H1 (cell line): ENCODE data around the gene UTS2B. TPM values are rescaled to one million over a fixed set of nuclear protein-coding genes. Genes with fewer than 3 reads are reported as not detected.

Source experiments
- CTCF ChIA-PET: fragments of 300-600 bp; sonication (Branson Sonifier 250); formaldehyde crosslinking; loops from one replicate; lab custom pipeline; 2021; ENCODE audit not compliant: partially characterized antibody; lab: Charles Lee
- POLR2A ChIA-PET: fragments of 300-600 bp; sonication (Branson Sonifier 250); formaldehyde crosslinking; loops from one replicate; lab custom pipeline; 2021; ENCODE audit warnings: inconsistent platforms; ENCODE audit not compliant: partially characterized antibody; lab: Charles Lee
- DNase-seq, 2 experiments: peaks; one replicate each; pipeline versions ENCODE4 v3.0.0 to v3.0.0-alpha.2; 2010 to 2022; ENCODE audit warnings: low spot score in 2 of 2, low read depth in 1 of 2, mixed read lengths in 1 of 2
- FAIRE-seq: peaks from 2 replicates; lab custom pipeline; 2011; peaks lifted over from hg19 to GRCh38; lab: Jason Lieb, UNC
- H2AFZ ChIP-seq: 2 replicates; pipeline ENCODE4 v1.8.1; 2012; ENCODE audit warnings: low read length, inconsistent platforms
- H2AK5ac ChIP-seq: 2 replicates; pipeline ENCODE4 v1.6.1; 2013; ENCODE audit warnings: low read depth, low read length
- H2BK120ac ChIP-seq: replicated peaks from 2 replicates; pipeline ENCODE3; 2013; ENCODE audit warnings: low read depth, low read length, inconsistent platforms
- H2BK12ac ChIP-seq: 2 replicates; pipeline ENCODE4 v1.6.1; 2013; ENCODE audit warnings: low read depth, low read length
- H2BK15ac ChIP-seq: 2 replicates; pipeline ENCODE4 v1.6.1; 2013; ENCODE audit warnings: low read length
- H2BK20ac ChIP-seq: 2 replicates; pipeline ENCODE4 v1.6.1; 2013; ENCODE audit warnings: low read length
- H2BK5ac ChIP-seq: 2 replicates; pipeline ENCODE4 v1.6.1; 2013; ENCODE audit warnings: low read depth, low read length
- H3K14ac ChIP-seq: 2 replicates; pipeline ENCODE4 v1.6.1; 2013; ENCODE audit warnings: inconsistent platforms; ENCODE audit not compliant: insufficient read length
- H3K18ac ChIP-seq: 2 replicates; pipeline ENCODE4 v1.6.1; 2013; ENCODE audit warnings: low read length; ENCODE audit errors: extremely low read depth
- H3K23ac ChIP-seq: 2 replicates; pipeline ENCODE4 v1.6.1; 2013; ENCODE audit warnings: inconsistent platforms; ENCODE audit not compliant: insufficient read length
- H3K23me2 ChIP-seq: 2 replicates; pipeline ENCODE4 v1.6.1; 2013; ENCODE audit warnings: low read depth, low read length
- H3K27ac ChIP-seq: 2 replicates; pipeline ENCODE4 v1.6.1; 2011; ENCODE audit warnings: low read depth, low read length, inconsistent platforms
- H3K27me3 ChIP-seq, 4 experiments: replicated peaks in 1 of 4; 1 replicate in 1 of 4; 2 replicates in 3 of 4; pipeline versions ENCODE4 v1.6.1 to v1.8.1; 2011 to 2013; ENCODE audit warnings: low read length in 3 of 4, mild to moderate bottlenecking in 3 of 4, inconsistent platforms in 2 of 4, mixed read lengths in 2 of 4, moderate library complexity in 1 of 4; ENCODE audit not compliant: control insufficient read depth in 3 of 4, insufficient read depth in 3 of 4; ENCODE audit errors: extremely low read depth in 1 of 4
- H3K36me3 ChIP-seq, 4 experiments: 2 replicates each; pipeline versions ENCODE4 v1.6.1 to v1.8.1; 2011 to 2013; ENCODE audit warnings: mild to moderate bottlenecking in 4 of 4, low read length in 3 of 4, moderate library complexity in 2 of 4, control low read depth in 1 of 4, inconsistent platforms in 1 of 4; ENCODE audit not compliant: insufficient read depth in 4 of 4, control insufficient read depth in 2 of 4
- H3K4ac ChIP-seq: replicated peaks from 2 replicates; pipeline ENCODE3; 2013; ENCODE audit warnings: low read length, low read depth, mixed read lengths, inconsistent platforms; ENCODE audit not compliant: insufficient read length
- H3K4me1 ChIP-seq, 4 experiments: replicated peaks in 1 of 4; 1 replicate in 1 of 4; 2 replicates in 3 of 4; pipeline versions ENCODE4 v1.6.1 to v1.8.1; 2011 to 2013; ENCODE audit warnings: low read length in 3 of 4, inconsistent platforms in 2 of 4, mixed read lengths in 1 of 4; ENCODE audit not compliant: insufficient read depth in 4 of 4, control insufficient read depth in 3 of 4
- H3K4me2 ChIP-seq, 2 experiments: 2 replicates each; pipeline versions ENCODE4 v1.6.1 to v1.8.1; 2011 to 2013; ENCODE audit warnings: low read depth in 2 of 2, low read length in 2 of 2, control low read depth in 1 of 2, inconsistent platforms in 1 of 2, mild to moderate bottlenecking in 1 of 2; ENCODE audit not compliant: insufficient read depth in 1 of 2
- H3K4me3 ChIP-seq, 4 experiments: fragments of 200-600, 300-600 bp in 1 of 4; sonication (generic), shearing (Covaris generic), sonication (Bioruptor Twin) in 1 of 4; 2 replicates each; pipeline versions ENCODE4 v1.5.1 to v1.8.1; 2011 to 2016; ENCODE audit warnings: low read length in 4 of 4, low read depth in 3 of 4, control low read depth in 2 of 4, inconsistent platforms in 2 of 4, mild to moderate bottlenecking in 2 of 4, mixed read lengths in 1 of 4, moderate library complexity in 1 of 4; ENCODE audit not compliant: insufficient read depth in 2 of 4; ENCODE audit errors: extremely low read depth in 1 of 4
- H3K56ac ChIP-seq: replicated peaks from 2 replicates; pipeline ENCODE3; 2013; ENCODE audit warnings: low read depth, mild to moderate bottlenecking, mixed read lengths, low read length, inconsistent platforms; ENCODE audit not compliant: insufficient read length
- H3K79me1 ChIP-seq: 2 replicates; pipeline ENCODE4 v1.6.1; 2013; ENCODE audit warnings: low read depth, low read length, control low read depth
- H3K79me2 ChIP-seq, 2 experiments: 2 replicates each; pipeline versions ENCODE4 v1.6.1 to v1.8.1; 2012 to 2013; ENCODE audit warnings: low read length in 2 of 2, mild to moderate bottlenecking in 2 of 2, inconsistent platforms in 1 of 2; ENCODE audit not compliant: insufficient read depth in 2 of 2, control insufficient read depth in 1 of 2
- H3K9ac ChIP-seq, 4 experiments: replicated peaks in 1 of 4; 1 replicate in 1 of 4; 2 replicates in 3 of 4; pipeline versions ENCODE4 v1.6.1 to v1.8.1; 2011 to 2013; ENCODE audit warnings: low read depth in 3 of 4, low read length in 3 of 4, control low read depth in 2 of 4, mild to moderate bottlenecking in 2 of 4, moderate library complexity in 2 of 4, inconsistent platforms in 1 of 4; ENCODE audit errors: extremely low read depth in 1 of 4
- H3K9me3 ChIP-seq, 2 experiments: 2 replicates each; pipeline versions ENCODE4 v1.6.1 to v1.8.1; 2012 to 2013; ENCODE audit warnings: mild to moderate bottlenecking in 2 of 2, moderate library complexity in 2 of 2, control low read depth in 1 of 2, inconsistent platforms in 1 of 2, low read depth in 1 of 2, low read length in 1 of 2, mixed read lengths in 1 of 2; ENCODE audit not compliant: insufficient read depth in 2 of 2
- H4K20me1 ChIP-seq, 2 experiments: replicated peaks in 1 of 2; 2 replicates each; pipeline versions ENCODE3 to v1.8.1; 2011 to 2013; ENCODE audit warnings: inconsistent platforms in 2 of 2, low read length in 2 of 2, mild to moderate bottlenecking in 1 of 2; ENCODE audit not compliant: insufficient read depth in 2 of 2, control insufficient read depth in 1 of 2
- H4K5ac ChIP-seq: 2 replicates; pipeline ENCODE4 v1.6.1; 2013; ENCODE audit warnings: low read length, low read depth, mixed read lengths, inconsistent platforms; ENCODE audit not compliant: insufficient read length
- H4K8ac ChIP-seq: 2 replicates; pipeline ENCODE4 v1.8.0; 2013; ENCODE audit warnings: mild to moderate bottlenecking, moderate library complexity, low read length, inconsistent platforms; ENCODE audit not compliant: insufficient read depth; ENCODE audit errors: extremely low read depth
- H4K91ac ChIP-seq: replicated peaks from 2 replicates; pipeline ENCODE3; 2013; ENCODE audit warnings: low read length, mixed read lengths, inconsistent platforms; ENCODE audit not compliant: insufficient read length
- BACH1 ChIP-seq: IDR thresholded peaks from 2 replicates; pipeline ENCODE4 v1.6.1; 2012; ENCODE audit warnings: low read length, improper control_type of control experiment
- CBX5 ChIP-seq: fragments of 300-800, 300-1000 bp; sonication (generic); IDR thresholded peaks from 2 replicates; pipeline ENCODE4 v1.7.1; 2016; ENCODE audit warnings: antibody characterized with exemption, low read length, low read depth
- PHF8 ChIP-seq: fragments of 200-600 bp; sonication (generic); conservative IDR thresholded peaks from 2 replicates; pipeline ENCODE4 v1.7.1; 2012; ENCODE audit warnings: low read depth, mild to moderate bottlenecking, inconsistent platforms, low read length, moderate library complexity
- POLR2AphosphoS5 ChIP-seq: IDR thresholded peaks from 2 replicates; pipeline ENCODE4 v1.6.1; 2011; ENCODE audit warnings: low read depth, low read length
- RNF2 ChIP-seq: fragments of 200-900, 300-1000 bp; sonication (generic); IDR thresholded peaks from 2 replicates; pipeline ENCODE4 v1.7.1; 2016; ENCODE audit warnings: borderline replicate concordance, low read depth, mild to moderate bottlenecking, antibody characterized with exemption, low read length; ENCODE audit not compliant: poor library complexity, severe bottlenecking; ENCODE audit errors: missing control alignments
- SAP30 ChIP-seq: fragments of 300-600 bp; sonication (generic); IDR thresholded peaks from 2 replicates; pipeline ENCODE4 v1.7.1; 2012; ENCODE audit warnings: low read length, moderate library complexity, mild to moderate bottlenecking, inconsistent platforms; ENCODE audit not compliant: insufficient read depth, insufficient replicate concordance
- SP4 ChIP-seq: IDR thresholded peaks from 2 replicates; pipeline ENCODE4 v1.6.1; 2012; ENCODE audit warnings: low read length, inconsistent platforms
- SUZ12 ChIP-seq: fragments of 200-600 bp; sonication (generic); IDR thresholded peaks from 2 replicates; pipeline ENCODE4 v1.6.1; 2012; ENCODE audit warnings: mild to moderate bottlenecking, inconsistent platforms, low read length, moderate library complexity, mixed read lengths
- TAF1 ChIP-seq: IDR thresholded peaks from 2 replicates; pipeline ENCODE4 v1.6.1; 2011; ENCODE audit warnings: mild to moderate bottlenecking, low read depth, low read length
- USF2 ChIP-seq: IDR thresholded peaks from 2 replicates; pipeline ENCODE4 v1.6.1; 2011; ENCODE audit warnings: low read length, improper control_type of control experiment
- YY1 ChIP-seq: IDR thresholded peaks from 2 replicates; pipeline ENCODE4 v1.6.1; 2011; ENCODE audit warnings: low read depth, mild to moderate bottlenecking, low read length
- WGBS, 2 experiments: shearing (Covaris generic) in 1 of 2; methylation state at CpG; one replicate each; pipeline versions ENCODE4 v1.1.6 to v1.1.7; 2013 to 2015; ENCODE audit warnings: low lambda C conversion rate in 2 of 2, mixed read lengths in 2 of 2, inconsistent platforms in 1 of 2, low coverage in 1 of 2, missing lambda C conversion rate in 1 of 2; ENCODE audit not compliant: insufficient replicate concordance in 2 of 2, insufficient coverage in 1 of 2, insufficient read length in 1 of 2; ENCODE audit errors: extremely low coverage in 1 of 2, missing lambda C conversion rate in 1 of 2; 5-methylcytosine and 5-hydroxymethylcytosine counted together
- polyA plus RNA-seq, 7 experiments: library from polyadenylated mRNA; depleted of rRNA in 3 of 7; stranded (reverse) in 5 of 7; unstranded in 2 of 7; fragments of >200 nt in 5 of 7; fragments of 200-250 nt in 2 of 7; gene quantifications; 1 replicate in 5 of 7; 2 replicates in 1 of 7; 4 replicates in 1 of 7; pipeline versions ENCODE4 v1.2.1 to v1.2.3, GENCODE V29; 2011 to 2013; ENCODE audit warnings: missing spikeins in 2 of 7, mixed read lengths in 2 of 7
- total RNA-seq: library from RNA; stranded (reverse); fragmentation: NEBNext Ultra II Directional; extraction: Animal tissue kit (Norgen Biotek cat#: 25700); gene quantifications from 2 replicates; pipeline ENCODE4 v1.2.1, GENCODE V29; 2021

UTS2B gene
- total and polyA plus RNA-seq, 2 of the 8 experiments (the other 6 are each of a cell fraction or from before 2014, with no cell fraction given): not detected

GRCh38 chr3:191328383-191328961, 1.9 kb downstream of the UTS2B start:
- H3K79me1 ChIP-seq: no peaks in the 10 kb centered on the region
- H3K27me3 ChIP-seq: peaks cover 2 to 14% (median 11%) of the 10 kb centered on the region in 4 experiments
- H3K4ac ChIP-seq: no peak overlapping the region
- H3K56ac ChIP-seq: no peak overlapping the region
- no peak overlapping the region for H4K8ac ChIP-seq
- H3K14ac ChIP-seq: no peak overlapping the region
- peak overlapping the region; percentile 37; the same call in 1 of the 2 replicates for H2AFZ ChIP-seq
- POLR2A ChIA-PET: interaction anchor here (0.5 to 0.6 kb wide), 2 partner anchors 376 to 463 kb away, joined by 3 to 5 read pairs; no protein-coding TSS in a partner anchor
- H3K23me2 ChIP-seq: peaks cover 5% of the 10 kb centered on the region; the same call in 1 of the 2 replicates
- peak overlapping the region; percentile 81 to 99 for H3K4me2 ChIP-seq
- H4K91ac ChIP-seq: no peak overlapping the region
- peaks cover 0 to 11% (median 6%) of the 10 kb centered on the region in 4 experiments; a peak in 6 of 7 replicates for H3K4me1 ChIP-seq
- H4K5ac ChIP-seq: no peak overlapping the region
- H2BK120ac ChIP-seq: no peak overlapping the region
- H3K9ac ChIP-seq: peak overlapping the region in 2 of 4 experiments; percentile 66 to 70; a peak in 1 of 7 replicates
- FAIRE-seq (no peak), DNase-seq (no peak)
- H3K79me2 ChIP-seq: peaks cover 0 to 25% of the 10 kb centered on the region in 2 experiments; a peak in 2 of 4 replicates
- H2BK20ac ChIP-seq: no peak overlapping the region
- CTCF ChIA-PET: interaction anchor here (0.7 kb wide), 1 partner anchor 83 kb away, joined by 3 read pairs; no protein-coding TSS in a partner anchor
- H3K27ac ChIP-seq: no peak overlapping the region
- peak overlapping the region; percentile 64 to 87 (median 67); a peak in 7 of 8 replicates for H3K4me3 ChIP-seq
- no peak overlapping the region for H2BK15ac ChIP-seq
- no peaks in the 10 kb centered on the region for H3K36me3 ChIP-seq
- H3K18ac ChIP-seq: no peak overlapping the region
- no peak overlapping the region for H2BK5ac ChIP-seq
- H3K9me3 ChIP-seq: no peaks in the 10 kb centered on the region
- WGBS, 2 experiments: 70% methylated on average over 9 of the region's 9 CpGs; no CpG with 5 or more reads in 1 of the 2 experiments
- H4K20me1 ChIP-seq: no peaks in the 10 kb centered on the region
- 0 out of 2 replicates have a peak overlapping the region, but pooled peaks have one; percentile 2 for H2BK12ac ChIP-seq
- no peak overlapping the region for H3K23ac ChIP-seq
- no peak overlapping the region for H2AK5ac ChIP-seq
- TF ChIP-seq BACH1 (no peak), POLR2AphosphoS5 (no peak), YY1 (no peak), CBX5 (no peak), RNF2 (no peak), SAP30 (no peak), SUZ12 (no peak), USF2 (no peak), SP4 (no peak), TAF1 (no peak), PHF8 (no peak)
